Measurements from ENCODE around the gene OR1A2.
"Not testable (repeated sequence)": the region's sequence is repeated elsewhere in the genome, so short reads cannot be mapped to it uniquely, and the experiment has no call there.

OR1A2 gene, protein sequence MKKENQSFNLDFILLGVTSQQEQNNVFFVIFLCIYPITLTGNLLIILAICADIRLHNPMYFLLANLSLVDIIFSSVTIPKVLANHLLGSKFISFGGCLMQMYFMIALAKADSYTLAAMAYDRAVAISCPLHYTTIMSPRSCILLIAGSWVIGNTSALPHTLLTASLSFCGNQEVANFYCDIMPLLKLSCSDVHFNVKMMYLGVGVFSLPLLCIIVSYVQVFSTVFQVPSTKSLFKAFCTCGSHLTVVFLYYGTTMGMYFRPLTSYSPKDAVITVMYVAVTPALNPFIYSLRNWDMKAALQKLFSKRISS

DNA sequence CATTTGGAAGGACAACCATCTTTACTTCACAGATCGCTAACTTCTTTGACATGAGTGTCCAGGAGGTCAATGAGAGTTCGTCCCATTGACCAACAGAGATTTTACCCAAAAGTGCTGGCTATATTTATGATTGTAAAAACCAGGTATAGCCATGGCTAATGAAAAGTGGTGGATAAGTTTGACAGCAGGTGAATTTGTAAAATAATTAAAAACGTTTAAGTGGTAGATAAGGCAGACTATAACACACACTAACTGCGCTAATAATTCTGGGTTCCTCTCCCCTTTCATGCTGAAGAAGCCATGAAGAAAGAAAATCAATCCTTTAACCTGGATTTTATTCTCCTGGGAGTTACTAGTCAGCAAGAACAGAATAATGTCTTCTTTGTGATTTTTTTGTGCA is at the start of gene OR1A2:
Gene OR1A2, plus strand, starts transcription at position 301 of the 400 bp plus-strand sequence. Its CDS starts 0 bp downstream, at position 301.
- no peak for DNase-seq (ENCODE audit: low read depth)

DNA sequence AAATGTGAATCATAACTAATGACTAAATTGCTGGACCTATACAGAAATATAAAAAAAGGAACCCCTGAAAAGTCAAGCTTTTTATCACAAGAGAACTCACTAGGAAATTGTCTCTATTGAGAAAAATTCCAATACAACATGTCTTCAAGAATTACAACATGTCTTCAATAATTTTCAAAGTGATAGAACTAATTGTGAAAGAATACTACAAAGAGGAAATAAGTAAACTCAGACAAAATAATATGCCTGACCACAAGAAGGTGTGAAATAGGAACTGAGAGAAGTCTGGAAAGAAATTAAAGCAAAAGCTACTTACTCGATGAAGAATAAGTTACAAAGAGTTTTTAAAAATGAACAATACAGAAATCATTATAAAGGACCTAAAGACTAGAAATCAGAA is 40.1 kb upstream of the OR1A2 start:
- DNase-seq (ENCODE audit: low read depth): no peak

DNA sequence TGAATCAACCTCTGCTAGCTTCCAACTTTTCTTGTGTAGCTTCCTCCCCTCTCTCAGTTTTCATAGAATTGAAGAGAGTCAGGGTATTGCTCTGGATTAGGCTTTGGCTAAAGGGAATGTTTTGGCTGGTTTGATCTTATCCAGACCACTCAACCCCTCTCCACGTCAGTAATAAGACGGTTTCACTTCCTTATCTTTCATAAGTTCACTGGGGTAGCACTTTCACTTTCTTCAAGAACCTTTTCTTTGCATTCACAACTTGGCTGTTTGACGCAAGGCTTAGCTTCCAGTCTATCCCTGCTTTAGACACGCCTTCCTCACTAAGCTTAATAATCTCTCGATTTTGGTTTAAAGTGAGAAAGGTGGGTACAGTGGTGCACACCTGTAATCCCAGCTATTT is 29.7 kb upstream of the OR1A2 start:
- DNase-seq (ENCODE audit: low read depth): no peak

DNA sequence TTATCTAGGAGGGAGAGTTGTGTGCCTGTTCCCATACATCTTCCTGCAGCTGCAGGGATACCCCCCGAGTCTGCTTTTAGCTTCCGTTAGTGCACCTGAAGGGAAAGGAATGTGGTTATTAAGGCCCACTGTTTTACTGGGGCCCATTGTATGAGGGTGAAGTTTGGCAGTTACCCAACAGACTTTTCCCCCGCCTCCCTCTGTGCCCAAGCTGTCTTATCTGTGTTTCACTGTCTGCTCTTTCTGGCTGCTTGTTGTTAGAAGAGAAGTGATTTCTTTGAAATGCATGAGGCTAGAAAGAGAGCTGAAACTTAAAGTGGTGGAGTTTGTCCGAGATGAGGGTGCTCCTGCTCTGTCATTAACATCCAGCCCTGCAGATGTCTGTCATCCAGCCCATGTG is 7.4 kb upstream of the OR1A2 start:
- DNase-seq (ENCODE audit: low read depth): no peak

DNA sequence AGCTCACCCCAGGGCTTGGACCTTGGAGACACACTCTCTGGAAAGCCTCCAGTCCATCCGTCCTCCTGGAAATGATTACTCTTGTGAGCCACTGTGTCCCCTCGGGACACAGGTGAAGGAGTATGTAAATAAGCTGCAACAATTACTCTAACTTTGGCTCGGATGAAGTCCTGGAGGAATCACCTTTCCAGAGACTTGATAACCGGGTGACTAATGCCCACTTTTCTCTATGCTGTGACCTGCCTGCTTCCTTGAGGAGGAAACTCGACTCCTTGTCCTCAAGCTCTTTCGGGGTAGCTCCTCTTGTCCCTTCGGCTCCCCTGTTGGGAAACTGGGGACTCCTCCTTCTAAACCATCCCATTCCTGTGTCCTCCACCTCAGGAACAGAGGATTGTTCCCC is 10.0 kb downstream of the OR1A2 start, which contains the start of gene OR1A1:
Gene OR1A1, plus strand, starts transcription at position 301 of the 400 bp plus-strand sequence. CDS start 7,954 bp downstream, outside the sequence.
- DNase-seq (ENCODE audit: low read depth): no peak

DNA sequence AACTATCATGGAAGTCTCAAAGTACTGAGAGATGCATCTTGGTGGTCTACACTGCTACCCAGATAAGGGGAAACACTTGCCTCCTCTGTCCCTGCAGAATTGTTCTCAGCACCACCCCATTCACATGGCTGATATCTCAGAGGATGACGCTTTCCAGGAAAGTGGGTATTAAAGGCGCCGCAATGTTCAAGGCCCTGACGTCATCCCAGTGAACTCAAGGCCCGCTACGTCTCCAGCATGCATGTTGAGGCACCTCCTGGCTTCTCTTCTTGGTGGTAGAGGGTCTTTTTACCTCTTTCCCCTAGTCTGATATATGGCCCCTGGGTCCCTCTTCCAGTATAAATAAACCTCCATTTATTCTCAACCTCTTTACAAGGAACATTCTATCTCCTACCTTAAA is 11.2 kb downstream of the OR1A2 start:
- no peak for DNase-seq (ENCODE audit: low read depth)

DNA sequence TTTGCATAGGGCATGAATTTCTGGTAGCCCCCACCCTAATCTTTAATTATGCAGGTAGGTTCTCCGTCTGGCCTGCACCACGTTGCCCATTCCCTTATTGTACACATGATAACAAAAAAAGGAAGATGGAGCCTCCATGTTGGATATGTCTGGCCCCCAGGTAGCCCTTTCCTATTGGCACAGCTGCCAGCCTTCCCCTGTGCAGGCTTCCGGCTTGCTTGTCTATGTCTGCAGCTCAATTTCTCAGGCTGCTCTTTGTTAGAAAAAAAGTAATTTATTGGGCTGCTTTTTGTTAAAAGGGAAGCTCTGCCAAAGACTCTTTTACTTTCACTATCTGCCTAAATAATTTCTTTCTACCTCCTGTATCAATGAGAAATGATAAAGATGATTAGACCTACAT is 15.7 kb downstream of the OR1A2 start:
- DNase-seq (ENCODE audit: low read depth): no peak

DNA sequence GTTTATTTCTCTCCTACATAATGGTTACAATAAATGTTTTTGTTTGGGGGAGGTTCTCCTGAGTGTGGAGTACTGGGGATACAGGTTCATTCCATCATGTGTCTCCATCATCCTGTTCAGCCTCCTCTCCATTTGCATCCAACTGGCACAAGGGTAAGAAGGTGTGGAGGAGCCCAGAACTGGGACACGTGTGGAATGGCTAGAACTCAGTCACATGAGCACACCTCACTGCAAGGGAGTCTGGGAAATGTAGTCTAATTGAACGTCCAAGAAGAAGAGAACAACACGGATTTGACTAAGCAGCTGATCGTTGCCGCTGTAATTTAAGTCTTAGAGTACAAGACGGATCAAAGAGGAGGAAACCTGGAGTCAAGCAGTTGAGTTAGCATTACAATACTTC is 16.3 kb downstream of the OR1A2 start:
- no peak for DNase-seq (ENCODE audit: low read depth)

DNA sequence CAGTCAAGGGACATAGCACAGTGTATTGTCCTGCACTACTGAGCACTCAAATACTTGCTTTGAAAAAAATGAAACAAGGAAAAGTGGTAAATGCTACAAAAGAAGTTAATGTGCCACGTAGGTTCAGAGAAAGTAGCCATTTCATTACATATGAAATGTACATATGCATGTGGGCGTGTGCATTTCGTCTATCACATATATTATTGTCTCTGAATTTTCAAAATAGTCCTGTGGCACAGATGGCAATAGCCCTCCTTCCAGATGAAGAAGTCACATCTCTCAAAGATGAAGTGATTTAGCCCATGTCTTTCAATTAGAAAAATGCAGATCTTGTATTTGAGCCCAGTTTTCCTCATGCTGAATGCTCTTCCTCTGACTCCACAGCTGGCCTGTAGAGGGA is 22.7 kb downstream of the OR1A2 start:
- DNase-seq (ENCODE audit: low read depth): not testable (repeated sequence)

DNA sequence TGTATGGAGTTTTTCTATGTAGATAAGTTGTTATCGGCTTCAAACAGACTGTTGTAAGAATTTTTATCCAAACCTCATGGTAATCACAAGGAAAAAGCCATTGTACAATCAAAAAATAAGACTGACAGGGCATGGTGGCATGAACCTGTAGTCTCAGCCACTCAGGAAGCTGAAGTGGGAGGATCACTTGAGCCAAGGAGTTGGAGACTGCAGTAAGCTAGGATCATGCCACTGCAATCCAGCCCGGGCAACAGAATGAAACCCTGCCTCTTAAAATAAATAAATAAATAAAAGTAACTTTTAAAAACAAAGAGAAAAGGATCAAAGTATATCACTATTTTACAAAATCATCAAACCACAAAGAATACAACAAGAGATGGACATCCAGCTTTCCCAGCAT is 24.5 kb downstream of the OR1A2 start:
- DNase-seq (ENCODE audit: low read depth): no peak

DNA sequence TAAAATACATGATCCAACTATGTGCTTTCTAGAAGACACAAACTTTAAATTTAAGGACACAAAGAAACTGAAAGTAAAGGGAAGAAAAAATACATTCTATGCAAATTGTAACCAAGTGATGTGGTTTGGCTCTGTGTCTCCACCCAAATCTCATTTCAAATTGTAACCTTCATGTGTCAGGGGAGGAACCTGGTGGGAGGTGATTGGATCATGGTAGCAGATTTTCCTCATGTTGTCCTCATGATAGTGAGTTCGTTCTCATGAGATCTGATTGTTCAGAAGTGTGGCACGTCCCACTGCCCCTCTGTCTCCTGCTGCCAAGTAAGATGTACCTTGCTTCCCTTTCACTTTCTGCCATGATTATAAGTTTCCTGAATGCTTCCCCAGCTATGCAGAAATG is 25.2 kb downstream of the OR1A2 start:
- no peak for DNase-seq (ENCODE audit: low read depth)

DNA sequence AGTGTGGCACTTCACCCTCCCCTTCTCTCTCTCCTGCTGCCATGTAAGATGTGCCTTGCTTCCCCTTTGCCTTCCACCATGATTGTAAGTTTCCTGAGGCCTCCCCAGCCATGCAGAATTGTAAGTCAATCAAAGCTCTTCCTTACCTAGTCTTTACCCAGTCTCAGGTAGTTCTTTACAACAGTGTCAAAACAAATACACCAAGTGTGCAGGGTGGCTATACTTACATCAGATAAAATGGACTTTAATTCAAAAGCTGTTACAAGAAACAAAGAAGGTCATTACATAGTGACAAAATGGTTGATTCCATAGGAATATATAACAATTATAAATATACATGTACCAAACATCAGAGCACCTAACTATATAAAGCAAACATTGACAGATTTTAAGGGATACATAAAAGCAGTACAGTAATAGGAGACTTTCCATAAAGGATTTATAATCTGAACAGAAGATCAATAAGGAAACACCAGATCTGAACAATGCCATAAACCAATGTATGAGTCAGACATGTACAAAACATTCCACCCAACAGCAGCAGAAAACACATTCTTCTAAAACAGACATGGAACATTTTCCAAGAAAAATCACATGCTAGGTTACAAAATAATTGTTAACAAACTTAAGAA is 27.5 kb downstream of the OR1A2 start:
- DNase-seq (ENCODE audit: low read depth): not testable (repeated sequence)

DNA sequence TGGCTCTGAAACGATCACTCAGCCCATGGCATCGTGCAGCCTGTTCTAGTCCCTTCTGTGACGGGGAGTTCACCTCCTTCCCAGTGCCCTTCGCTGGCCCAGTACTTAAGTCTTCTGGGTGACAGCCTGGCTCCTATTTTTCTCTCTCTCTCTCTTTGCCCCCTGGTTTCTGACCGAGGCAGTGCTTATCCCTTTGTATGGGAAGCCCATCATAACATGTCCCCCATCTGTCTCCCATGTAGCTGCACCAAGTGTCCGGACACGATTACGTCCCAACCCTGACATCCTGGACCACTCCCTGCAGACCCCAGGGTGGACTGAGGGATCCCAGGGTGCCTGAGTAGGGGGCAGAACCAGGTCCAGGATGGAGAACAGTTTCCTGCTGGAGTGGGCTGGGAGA is 35.0 kb downstream of the OR1A2 start:
- not testable (repeated sequence) for DNase-seq (ENCODE audit: low read depth)

DNA sequence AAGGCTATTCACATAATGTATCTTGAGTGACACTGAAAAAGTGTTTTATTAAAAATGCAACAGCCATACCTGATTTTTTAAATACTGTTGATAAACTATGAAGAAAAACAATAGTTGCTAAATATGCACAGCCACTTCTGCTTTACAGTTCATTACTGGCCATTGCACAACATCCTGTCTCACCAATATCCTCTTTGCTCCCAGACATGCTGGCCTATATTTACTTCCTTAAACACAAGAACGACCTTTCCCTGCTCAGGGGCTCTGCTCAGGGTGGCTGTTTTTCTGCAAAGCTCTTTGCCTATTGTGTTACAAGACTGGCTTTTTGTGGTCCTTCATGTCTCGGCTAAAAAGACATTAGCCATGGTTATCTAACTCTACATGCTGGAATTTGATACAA is 41.4 kb downstream of the OR1A2 start:
- not testable (repeated sequence) for DNase-seq (ENCODE audit: low read depth)

DNA sequence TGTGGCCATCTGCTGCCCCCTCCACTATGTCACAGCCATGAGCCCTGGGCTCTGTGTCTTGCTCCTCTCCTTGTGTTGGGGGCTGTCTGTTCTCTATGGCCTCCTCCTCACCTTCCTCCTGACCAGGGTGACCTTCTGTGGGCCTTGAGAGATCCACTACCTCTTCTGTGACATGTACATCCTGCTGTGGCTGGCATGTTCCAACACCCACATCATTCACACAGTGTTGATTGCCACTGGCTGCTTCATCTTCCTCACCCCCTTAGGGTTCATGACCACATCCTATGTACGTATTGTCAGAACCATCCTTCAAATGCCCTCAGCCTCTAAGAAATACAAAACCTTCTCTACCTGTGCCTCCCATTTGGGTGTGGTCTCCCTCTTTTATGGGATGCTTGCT is 43.7 kb downstream of the OR1A2 start:
- not testable (repeated sequence) for DNase-seq (ENCODE audit: low read depth)

DNA sequence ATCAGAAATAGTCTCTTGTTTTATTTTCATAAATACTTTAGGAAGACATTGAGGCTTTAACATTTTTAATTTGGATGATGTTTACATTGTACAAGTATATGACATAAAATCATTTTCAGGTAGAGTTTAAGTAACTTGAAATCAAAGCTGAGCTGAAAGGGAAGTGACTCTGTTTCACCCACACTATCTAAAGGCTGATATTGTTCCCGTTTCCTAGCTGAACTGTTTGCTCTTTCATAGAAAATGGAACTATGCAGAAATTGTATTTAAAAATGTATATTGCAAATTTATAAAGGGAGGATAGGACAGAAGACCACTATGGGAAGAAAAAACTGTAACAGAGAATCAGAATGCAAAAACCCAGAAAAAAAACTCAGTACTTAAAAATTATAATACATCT is 47.5 kb downstream of the OR1A2 start:
- DNase-seq (ENCODE audit: low read depth): not testable (repeated sequence)
